Measurements from ENCODE around the gene UBP1.
"Not testable (repeated sequence)": the region's sequence is repeated elsewhere in the genome, so short reads cannot be mapped to it uniquely, and the experiment has no call there.

The UBP1 gene

DNA sequence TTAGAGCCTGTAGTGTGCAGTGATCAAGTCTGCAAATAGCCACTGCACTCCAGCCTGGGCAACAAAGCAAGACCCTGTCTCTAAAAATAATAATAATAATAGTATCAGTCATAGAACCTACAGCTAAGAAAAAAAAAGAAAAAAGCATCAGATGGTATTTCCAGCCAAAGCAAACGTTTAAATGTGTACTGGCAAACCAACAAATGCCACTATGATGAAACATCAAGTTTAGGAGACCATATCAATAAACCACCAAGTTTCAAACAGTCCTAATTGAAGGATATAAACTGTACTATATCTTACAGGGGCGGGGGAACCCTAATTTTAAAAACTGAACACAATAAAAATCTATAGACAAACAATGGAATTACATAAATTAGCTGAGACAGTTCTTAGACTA, 6.4 kb downstream of the UBP1 start:
- no peak for DNase-seq (ENCODE audit: low read depth)

DNA sequence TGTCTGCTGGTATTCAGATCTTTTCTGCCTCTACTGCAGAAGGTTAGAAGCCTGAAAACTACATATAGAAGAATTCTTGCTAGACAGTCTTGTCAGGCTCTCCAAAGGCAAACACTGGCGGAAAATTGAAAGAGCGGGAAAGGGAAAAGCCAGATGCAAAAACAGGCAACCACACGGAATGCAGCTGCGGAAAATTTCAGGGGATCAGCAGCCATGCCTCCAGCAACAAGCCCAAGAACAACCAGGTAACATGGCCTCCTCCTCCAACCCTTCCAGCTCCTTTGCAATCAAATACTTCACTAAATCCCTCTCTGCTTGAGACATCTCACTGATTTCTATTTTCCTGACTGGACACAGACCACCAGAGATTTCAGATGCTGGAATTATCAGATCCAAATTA, 9.6 kb downstream of the UBP1 start:
- DNase-seq (ENCODE audit: low read depth), result no peak

DNA sequence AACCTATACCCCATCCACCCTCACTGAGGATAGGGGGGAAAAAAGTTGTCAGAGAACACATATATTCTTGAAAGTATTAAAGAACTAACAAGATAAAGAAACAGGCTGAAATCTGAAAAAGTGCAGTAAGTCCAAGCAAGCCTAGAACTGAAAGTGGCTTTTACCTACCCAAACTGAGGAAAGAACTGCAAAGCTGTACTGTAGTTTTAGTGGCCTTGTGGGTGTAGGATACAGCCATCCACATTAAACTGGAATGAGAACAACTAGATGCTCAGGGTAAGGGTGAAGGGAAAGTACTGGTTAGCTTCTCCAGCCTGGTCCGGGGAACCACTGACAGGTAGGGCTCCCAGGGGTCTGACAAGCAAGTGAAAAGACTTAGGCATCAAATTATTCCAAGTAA, 10.1 kb downstream of the UBP1 start:
- no peak for DNase-seq (ENCODE audit: low read depth)

DNA sequence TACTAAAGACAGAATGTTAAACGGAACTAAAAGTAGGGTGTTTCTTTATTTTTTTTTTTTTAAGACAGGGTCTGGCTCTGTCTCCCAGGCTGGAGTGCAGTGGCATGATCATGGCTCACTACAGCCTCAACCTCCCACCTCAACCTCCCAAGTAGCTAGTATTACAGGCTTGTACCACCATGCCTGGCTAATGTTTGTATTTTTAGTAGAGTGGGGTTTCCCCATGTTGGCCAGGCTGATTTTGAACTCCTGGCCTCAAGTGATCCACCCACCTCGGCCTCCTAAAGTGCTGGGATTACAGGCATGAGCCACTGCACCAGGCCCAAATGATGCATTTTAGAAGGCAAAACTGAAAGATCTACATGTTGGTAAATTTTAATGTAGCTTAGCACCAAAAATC, 10.9 kb downstream of the UBP1 start:
- not testable (repeated sequence) for DNase-seq (ENCODE audit: low read depth)

GRCh38 chr3:33428734-33429133, 11.5 kb downstream of the UBP1 start:
- no peak for DNase-seq (ENCODE audit: low read depth)

DNA sequence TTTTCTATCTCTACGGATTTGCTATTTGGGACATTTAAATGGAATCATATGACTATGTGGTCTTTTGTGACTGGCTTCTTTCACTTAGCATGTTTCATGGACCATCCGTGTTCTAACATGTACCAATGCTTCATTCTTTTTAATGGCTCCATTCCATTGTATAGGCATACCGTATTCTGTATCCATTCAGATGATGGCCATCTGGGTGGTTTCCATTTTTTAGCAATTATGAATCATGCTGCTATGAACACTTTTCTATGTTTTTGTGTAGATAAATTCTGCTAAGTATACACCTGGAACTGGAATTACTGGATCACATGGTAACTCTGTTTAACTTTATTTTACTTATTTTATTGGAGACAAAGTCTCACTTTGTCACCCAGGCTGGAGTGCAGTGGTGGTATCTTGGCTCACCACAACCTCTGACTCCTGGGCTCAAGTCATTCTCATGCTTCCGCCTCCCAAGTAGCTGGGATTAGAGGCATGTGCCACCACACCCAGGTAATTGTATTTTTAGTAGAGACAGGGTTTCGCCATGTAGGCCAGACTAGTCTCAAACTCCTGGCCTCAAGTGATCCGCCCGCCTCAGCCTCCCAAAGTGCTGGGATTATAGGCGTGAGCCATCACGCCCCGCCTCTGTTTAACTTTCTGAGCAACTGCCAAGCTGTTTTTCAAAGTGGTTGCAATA, 13.4 kb downstream of the UBP1 start:
- no peak for DNase-seq (ENCODE audit: low read depth)

DNA sequence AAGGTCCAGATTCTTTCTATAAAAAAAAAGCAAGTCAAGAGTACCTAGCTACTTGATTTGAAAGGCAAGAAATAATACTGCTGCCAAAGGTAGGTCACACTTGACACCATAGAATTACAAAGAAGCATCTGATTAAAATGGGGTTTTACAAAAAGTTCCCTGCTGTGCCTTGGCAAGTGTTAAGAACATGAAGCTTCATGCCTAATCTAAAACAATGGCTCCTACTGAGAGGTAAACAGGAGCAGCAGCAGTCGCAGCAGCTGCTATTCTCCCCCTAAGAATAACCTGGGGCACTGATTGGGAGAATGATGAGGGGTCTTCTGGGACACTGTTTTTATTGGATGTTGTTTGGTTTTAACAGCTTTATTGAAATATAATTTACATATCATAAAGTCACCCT, 14.1 kb downstream of the UBP1 start:
- DNase-seq (ENCODE audit: low read depth), result no peak

GRCh38 chr3:33425453-33425852, 14.8 kb downstream of the UBP1 start:
- DNase-seq (ENCODE audit: low read depth), result no peak

DNA sequence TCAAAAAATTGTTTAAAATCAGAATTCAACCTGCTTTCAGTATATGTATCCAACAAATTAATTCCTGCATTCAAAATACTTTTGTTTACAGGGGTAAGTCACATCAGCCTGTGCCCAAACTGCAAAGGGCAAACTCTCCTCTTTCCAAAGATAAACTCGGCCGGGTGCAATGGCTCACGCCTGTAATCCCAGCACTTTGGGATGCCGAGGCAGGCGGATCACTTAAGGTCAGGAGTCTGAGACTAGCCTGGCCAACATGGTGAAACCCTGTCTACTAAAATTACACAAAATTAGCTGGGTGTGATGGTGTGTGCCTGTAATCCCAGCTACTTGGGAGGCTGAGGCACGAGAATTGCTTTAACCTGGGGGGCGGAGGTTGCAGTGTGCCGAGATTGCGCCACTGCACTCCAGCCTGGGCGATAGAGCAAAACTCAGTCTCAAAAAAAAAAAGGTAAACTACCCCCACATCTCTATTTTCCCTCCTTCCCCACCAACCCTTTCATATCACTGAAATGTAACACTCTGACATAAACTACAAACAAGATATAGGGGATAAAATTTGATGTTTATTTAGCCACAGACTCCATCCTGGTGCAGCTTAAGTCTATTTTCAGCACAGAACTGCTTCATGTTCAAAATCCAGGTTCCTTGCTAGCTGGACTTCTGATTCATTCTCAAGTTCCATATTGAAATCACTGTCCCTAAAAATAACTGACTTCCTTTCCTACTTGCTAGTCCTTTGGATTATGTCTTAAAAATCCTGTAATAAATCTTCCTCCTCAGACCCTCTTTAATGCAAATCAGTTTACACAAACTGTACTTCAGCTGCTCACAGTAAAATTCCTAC, 15.4 kb downstream of the UBP1 start:
- DNase-seq (ENCODE audit: low read depth), result no peak

- no peak for DNase-seq (ENCODE audit: low read depth)
These were observed 19.2 kb downstream of the UBP1 start for GRCh38 chr3:33420966-33421365.

- DNase-seq (ENCODE audit: low read depth), result no peak
These were observed 20.3 kb downstream of the UBP1 start for GRCh38 chr3:33419948-33420347.

DNA sequence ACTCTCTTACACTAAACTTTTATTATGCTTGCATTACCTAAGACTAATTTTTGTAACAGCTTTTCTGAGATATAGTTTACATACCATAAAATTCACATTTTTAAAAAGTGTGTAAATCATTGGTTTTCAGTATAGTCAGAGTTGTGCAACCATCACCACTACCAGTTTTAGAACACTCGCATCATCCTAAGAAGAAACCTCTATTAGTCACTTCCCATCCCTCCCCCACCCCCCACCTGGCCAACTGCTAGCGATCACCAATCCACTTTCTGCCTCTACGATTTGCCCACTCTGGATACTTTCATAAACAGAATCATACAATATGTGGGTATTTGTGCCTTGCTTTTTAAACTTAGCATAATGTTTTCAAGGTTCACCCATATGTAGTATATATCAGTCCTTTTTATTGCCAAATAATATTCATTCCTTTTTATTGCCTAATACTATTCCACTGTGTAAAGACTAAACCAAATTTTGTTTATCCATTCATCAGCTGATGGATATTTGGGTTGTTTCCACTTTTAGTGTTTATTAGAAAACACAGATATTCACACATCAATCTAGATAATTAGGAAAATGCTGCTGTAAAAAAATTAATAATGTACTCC, 23.0 kb downstream of the UBP1 start:
- DNase-seq (ENCODE audit: low read depth), result no peak

DNA sequence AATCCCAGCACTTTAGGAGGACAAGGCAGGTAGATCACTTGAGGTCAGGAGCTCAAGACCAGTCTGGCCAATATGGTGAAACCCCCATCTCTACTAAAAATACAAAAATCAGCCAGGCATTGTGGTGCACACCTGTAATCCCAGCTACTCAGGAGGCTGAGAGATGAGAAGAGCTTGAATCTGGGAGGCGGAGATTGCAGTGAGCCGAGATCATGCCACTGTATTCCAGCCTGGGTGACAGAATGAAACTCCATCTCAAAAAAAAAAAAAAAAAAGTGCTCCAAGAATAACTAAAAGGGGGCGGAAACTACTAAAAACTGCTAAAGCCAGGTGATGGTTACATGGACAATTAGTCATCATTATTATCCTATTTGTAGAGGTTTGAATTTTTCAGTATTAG, 29.4 kb downstream of the UBP1 start:
- not testable (repeated sequence) for DNase-seq (ENCODE audit: low read depth)

- no peak for DNase-seq (ENCODE audit: low read depth)
These were observed 36.4 kb downstream of the UBP1 start for GRCh38 chr3:33403756-33404155.

DNA sequence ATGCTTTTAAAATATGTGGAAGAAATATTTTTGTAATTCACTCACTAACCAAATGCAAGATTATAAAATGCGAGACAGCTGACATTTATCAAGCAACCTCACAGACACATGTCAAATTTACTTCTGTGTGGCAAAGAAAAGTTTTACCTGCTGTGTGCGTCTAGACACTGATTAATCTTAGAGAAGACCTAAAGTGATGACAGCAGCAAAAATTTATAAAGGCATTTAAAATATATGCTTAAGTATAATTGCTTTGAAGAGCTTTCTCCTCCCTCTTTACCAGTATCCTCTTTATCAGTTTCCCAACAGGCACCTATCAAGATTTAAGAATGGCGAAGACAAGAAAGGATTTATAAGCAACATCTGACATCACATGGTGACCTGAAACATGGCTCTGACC, 37.3 kb downstream of the UBP1 start:
- no peak for DNase-seq (ENCODE audit: low read depth)

DNA sequence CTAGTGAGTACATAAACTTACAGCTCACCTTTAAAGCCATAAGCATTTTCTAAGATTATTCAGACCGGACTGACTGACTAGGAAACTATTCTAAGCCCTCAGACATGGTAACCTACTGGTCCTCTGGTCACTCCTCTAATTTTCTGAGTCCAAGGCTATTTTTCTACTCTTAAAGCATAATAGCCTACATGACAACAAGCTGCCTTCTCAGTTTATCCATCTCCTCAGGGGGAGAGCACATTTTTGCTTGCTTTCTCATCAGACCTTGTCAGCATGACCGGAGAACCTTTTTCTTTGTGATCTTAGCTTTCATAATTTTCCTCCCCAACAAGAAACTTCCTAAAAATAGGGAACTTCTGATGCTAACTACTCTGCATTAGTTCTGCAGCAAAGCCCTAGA, 38.4 kb downstream of the UBP1 start:
- no peak for DNase-seq (ENCODE audit: low read depth)

- DNase-seq (ENCODE audit: low read depth), result no peak
These were observed 41.8 kb downstream of the UBP1 start for GRCh38 chr3:33398410-33398809.

- no peak for DNase-seq (ENCODE audit: low read depth)
These were observed 44.3 kb downstream of the UBP1 start for GRCh38 chr3:33395900-33396299.

DNA sequence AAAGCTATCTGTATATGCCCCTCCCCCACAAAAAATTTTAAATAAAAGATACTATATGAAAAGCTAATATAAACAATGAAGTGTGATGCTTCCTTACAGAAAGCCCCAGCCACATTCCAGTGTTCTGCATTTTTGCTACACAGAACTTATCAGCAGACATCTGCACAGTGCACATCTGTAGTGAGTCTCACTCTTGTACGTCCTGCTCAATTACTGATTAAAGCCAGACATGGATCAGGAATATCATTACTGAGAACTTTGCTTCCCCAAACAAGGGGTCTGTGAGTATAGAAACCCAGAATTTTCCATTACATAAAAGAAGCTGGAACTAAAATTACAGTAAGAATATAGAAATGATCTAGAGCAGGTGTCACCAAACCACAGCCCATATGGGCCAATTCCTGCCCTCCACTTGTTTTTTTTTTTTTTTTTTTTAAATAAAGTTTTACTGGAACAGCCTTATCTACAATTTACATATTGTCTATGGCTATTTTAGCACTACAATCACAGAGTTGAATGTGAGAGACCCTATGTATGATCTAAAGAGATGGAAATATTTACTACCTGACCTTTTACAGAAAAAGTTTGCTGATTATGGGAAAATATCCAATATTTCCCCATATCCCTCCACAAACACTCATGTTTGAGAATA, 45.7 kb downstream of the UBP1 start:
- no peak for DNase-seq (ENCODE audit: low read depth)

GRCh38 chr3:33392703-33393125, 47.5 kb downstream of the UBP1 start:
- no peak for DNase-seq (ENCODE audit: low read depth)

- DNase-seq (ENCODE audit: low read depth), result no peak
These were observed 48.1 kb downstream of the UBP1 start for GRCh38 chr3:33392144-33392543.

DNA sequence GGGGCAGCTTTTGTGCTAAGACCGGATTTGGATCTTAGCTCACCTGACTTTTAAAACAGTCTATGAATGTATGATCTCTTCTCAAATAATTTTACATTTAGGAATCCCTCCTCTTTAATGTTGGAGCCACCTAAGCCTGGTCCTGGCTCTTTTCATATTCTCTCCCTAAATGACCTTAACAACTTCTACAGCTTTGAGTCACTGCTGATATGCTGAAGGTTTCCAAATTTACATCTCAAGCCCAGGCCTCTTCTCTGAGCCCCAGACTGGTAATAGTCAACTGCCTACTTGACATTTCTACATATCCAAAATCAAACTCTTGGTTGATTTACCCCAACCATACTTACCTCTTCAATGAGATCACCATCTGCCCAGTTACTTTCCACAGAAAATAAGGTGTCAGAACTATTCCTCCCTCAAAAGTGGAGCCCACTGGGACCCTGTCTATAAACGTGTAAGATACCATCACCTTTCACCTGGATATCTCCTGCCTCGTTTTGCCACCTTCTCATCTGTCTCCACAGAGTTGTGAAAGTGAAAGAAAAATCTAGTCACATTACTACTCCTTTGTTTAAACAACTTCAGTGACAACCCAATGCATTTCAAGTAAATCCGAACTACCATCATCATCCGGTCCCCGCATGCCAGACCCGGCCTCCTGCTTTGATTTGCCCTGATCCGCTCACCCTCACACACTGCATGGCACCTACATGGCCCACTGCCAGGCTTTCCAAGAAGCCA, 48.8 kb downstream of the UBP1 start:
- no peak for DNase-seq (ENCODE audit: low read depth)
